PFSK-1 (cell line): Measurements from ENCODE around the gene PIGM.

Source experiments
- POLR2AphosphoS5 ChIP-seq: IDR thresholded peaks from 2 replicates; pipeline ENCODE4 v1.6.1; 2012; ENCODE audit warnings: low read depth, mild to moderate bottlenecking, control low read depth, low read length, moderate library complexity
- REST ChIP-seq, 2 experiments: IDR thresholded peaks; 2 replicates each; pipeline versions ENCODE4 v1.6.1 to v1.8.0; 2011 to 2012; ENCODE audit warnings: low read depth in 2 of 2, low read length in 2 of 2, control low read depth in 1 of 2, inconsistent platforms in 1 of 2, mild to moderate bottlenecking in 1 of 2, moderate library complexity in 1 of 2; ENCODE audit not compliant: insufficient read depth in 1 of 2
- SIN3A ChIP-seq: IDR thresholded peaks from 2 replicates; pipeline ENCODE4 v1.6.1; 2012; ENCODE audit warnings: mild to moderate bottlenecking, low read length, moderate library complexity, borderline replicate concordance; ENCODE audit not compliant: insufficient read depth
- TAF1 ChIP-seq: IDR thresholded peaks from 2 replicates; pipeline ENCODE4 v1.6.1; 2012; ENCODE audit warnings: low read length, control low read depth, borderline replicate concordance; ENCODE audit not compliant: insufficient read depth

GRCh38 chr1:160074865-160075264 is 43.1 kb upstream of the PIGM start:
- TF ChIP-seq POLR2AphosphoS5 (no peak), REST (IDR thresholded peaks at IDR 0.05; ENCODE audit: insufficient read depth in 1 of 2, low read depth in 2 of 2, low read length in 2 of 2) (no peak), TAF1 (no peak), SIN3A (no peak)
